NCI-H460 (cell line): ENCODE results near the gene TIPARP. TPM values are rescaled to one million over a fixed set of nuclear protein-coding genes. Genes with fewer than 3 reads are reported as not detected.
"Not testable (repeated sequence)": the region's sequence is repeated elsewhere in the genome, so short reads cannot be mapped to it uniquely, and the experiment has no call there.

Source experiments
- DNase-seq: peaks from one replicate; pipeline ENCODE4 v3.0.0-alpha.2; 2016; ENCODE audit warnings: low read depth; ENCODE audit errors: extremely low read depth
- total RNA-seq: library from RNA; depleted of rRNA; stranded (reverse); fragments of >200 nt; shearing (Covaris generic); gene quantifications from 2 replicates; pipeline ENCODE4 v1.2.3, GENCODE V29; 2014

TIPARP gene
- total RNA-seq, 1 experiment from 2014 or later = 10.9 TPM

GRCh38 chr3:156644958-156645357 is 29.4 kb upstream of the TIPARP start:
- DNase-seq = no peak

GRCh38 chr3:156646958-156647357 is 27.4 kb upstream of the TIPARP start:
- no peak for DNase-seq

- no peak for DNase-seq
Observed at GRCh38 chr3:156648086-156648485, 26.3 kb upstream of the TIPARP start.

- DNase-seq = no peak
Observed at GRCh38 chr3:156649681-156650080, 24.7 kb upstream of the TIPARP start.

- not testable (repeated sequence) for DNase-seq
Observed at GRCh38 chr3:156652661-156653060, 21.7 kb upstream of the TIPARP start.

- no peak for DNase-seq
Observed at GRCh38 chr3:156654834-156655233, 19.6 kb upstream of the TIPARP start.

- no peak for DNase-seq
Observed at GRCh38 chr3:156655819-156656550, 18.4 kb upstream of the TIPARP start.

- no peak for DNase-seq
Observed at GRCh38 chr3:156657440-156657839, 16.9 kb upstream of the TIPARP start.

- DNase-seq = no peak
Observed at GRCh38 chr3:156657862-156658731, 16.3 kb upstream of the TIPARP start.

GRCh38 chr3:156658732-156659090 is 15.7 kb upstream of the TIPARP start:
- DNase-seq = no peak

- DNase-seq = no peak
Observed at GRCh38 chr3:156659260-156659659, 15.1 kb upstream of the TIPARP start.

GRCh38 chr3:156661155-156661554 is 13.2 kb upstream of the TIPARP start:
- no peak for DNase-seq

- DNase-seq = no peak
Observed at GRCh38 chr3:156664011-156664830, 10.2 kb upstream of the TIPARP start.

- DNase-seq = no peak
Observed at GRCh38 chr3:156664831-156665178, 9.6 kb upstream of the TIPARP start.

GRCh38 chr3:156665291-156665690 is 9.1 kb upstream of the TIPARP start:
- DNase-seq = no peak

- DNase-seq = no peak
Observed at GRCh38 chr3:156666073-156666472, 8.3 kb upstream of the TIPARP start.

- DNase-seq = no peak
Observed at GRCh38 chr3:156668073-156668763, 6.2 kb upstream of the TIPARP start.

- no peak for DNase-seq
Observed at GRCh38 chr3:156670077-156670476, 4.3 kb upstream of the TIPARP start.

- DNase-seq = no peak
Observed at GRCh38 chr3:156670652-156671051, 3.7 kb upstream of the TIPARP start.

- no peak for DNase-seq
Observed at GRCh38 chr3:156673732-156674045, 701 bp upstream of the TIPARP start.
